MM.1S (cell line): ENCODE results near the gene DNAL1.

Source experiments
- CTCF ChIP-seq: fragments of 300-600 bp; sonication (generic); IDR thresholded peaks from 2 replicates; pipeline ENCODE4 v1.5.1; 2016; ENCODE audit warnings: antibody characterized with exemption, low read length, mixed read lengths
- EZH2phosphoT487 ChIP-seq: fragments of 300-600 bp; sonication (generic); IDR thresholded peaks from 2 replicates; pipeline ENCODE4 v1.6.1; 2018; ENCODE audit warnings: antibody characterized with exemption, low read length

- TF ChIP-seq CTCF (no peak), EZH2phosphoT487 (no peak)
Observed at GRCh38 chr14:73738518-73739173, 93.9 kb downstream of the DNAL1 start.
